Hematopoietic multipotent progenitor cell treated with erythropoietin and hydrocortisone succinate and interleukin-3 and kit ligand, for 17 days (in vitro differentiated cells): ENCODE results near the gene GALNS.

ENCODE experiments used
- DNase-seq: peaks from one replicate; pipeline ENCODE4 v3.0.0-alpha.2; 2015; ENCODE audit warnings: low spot score

The GALNS gene

DNA sequence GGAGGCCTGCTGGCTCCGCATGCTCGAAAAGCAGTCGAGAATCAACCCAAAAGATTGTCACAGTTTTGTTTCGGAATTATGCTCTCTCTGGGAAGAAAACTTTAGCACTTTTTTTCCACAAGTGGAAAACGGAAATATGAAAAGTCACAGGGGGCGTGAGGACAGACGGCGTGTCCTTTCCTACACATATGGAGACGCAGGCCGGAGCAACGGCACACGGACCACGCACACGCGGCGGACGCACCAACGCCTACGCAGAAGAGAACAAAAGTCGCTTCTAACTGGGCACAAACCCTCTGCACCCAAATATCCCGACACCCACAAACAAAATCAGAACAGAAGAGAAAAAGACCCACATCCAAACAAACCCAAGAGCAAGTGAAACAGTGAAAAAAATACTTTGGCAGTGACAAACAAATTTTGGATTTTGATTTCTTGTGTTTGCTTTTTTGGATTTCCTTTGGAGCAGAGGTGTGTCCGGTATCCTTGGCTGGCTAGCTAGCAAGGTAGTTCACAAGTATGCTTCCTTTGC, 19.0 kb upstream of the GALNS start:
- DNase-seq: no peak

DNA sequence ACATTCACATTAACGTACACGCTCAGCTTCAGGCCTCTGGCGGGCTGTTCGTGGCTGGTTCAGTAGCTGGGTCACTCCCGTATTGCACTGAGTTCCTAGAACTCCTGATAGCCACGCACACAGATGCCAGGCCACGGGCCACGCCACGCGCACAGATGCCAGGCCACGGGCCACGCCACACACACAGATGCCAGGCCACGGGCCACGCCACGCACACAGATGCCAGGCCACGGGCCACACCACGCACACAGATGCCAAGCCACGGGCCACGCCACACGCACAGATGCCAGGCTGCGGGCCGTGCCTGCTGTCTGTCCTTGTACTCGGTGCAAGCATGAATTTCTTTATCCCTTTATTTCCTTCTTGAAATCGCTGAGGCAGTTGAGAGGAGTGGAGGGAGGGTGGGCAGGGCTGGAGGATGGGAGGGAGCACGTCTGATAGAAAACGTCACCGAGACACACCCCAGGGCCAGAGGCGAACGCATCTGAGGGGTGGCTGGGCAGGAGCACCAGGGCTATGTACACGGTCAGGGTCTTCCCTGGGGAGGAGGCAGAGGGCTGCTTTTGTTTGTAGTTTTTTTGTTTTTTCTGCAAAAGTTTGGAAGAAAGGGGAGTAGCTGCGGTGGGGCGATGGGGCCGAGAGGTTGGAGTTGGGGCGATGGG, 18.3 kb upstream of the GALNS start:
- DNase-seq: no peak

DNA sequence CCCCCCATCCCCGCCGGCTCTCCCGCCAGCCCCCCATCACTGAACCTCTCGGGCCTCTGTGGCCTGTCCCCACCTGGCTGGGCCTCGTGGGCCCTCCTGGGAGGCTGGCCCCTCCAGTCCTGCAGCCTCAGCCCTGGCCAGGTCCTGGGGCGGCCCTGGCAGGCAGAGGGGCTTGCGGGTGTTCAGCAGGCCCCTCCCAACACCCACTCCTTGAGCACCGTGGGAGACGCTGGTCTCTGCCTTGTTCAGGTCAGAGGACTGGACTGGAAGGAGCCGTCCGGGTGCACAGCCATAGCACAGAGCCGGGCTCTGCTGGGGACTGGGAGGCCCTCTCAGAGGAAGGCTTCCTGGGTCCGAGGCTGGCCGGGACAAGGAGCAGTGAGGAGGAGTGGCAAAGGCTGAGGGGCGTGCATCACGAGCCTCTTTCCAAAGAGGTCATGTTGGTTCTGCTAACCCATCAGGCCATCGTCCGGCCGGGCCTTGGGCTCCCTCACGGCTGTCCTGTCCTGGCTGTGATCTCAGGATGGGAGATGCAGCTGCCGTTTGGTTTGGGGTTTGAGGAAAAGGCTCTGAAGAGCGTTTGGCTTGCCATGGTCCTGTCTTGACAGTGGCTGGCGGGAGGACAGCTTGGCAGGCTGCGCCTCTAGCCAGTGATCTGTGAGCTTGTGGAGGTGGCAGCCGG, 16.0 kb upstream of the GALNS start:
- DNase-seq: no peak

DNA sequence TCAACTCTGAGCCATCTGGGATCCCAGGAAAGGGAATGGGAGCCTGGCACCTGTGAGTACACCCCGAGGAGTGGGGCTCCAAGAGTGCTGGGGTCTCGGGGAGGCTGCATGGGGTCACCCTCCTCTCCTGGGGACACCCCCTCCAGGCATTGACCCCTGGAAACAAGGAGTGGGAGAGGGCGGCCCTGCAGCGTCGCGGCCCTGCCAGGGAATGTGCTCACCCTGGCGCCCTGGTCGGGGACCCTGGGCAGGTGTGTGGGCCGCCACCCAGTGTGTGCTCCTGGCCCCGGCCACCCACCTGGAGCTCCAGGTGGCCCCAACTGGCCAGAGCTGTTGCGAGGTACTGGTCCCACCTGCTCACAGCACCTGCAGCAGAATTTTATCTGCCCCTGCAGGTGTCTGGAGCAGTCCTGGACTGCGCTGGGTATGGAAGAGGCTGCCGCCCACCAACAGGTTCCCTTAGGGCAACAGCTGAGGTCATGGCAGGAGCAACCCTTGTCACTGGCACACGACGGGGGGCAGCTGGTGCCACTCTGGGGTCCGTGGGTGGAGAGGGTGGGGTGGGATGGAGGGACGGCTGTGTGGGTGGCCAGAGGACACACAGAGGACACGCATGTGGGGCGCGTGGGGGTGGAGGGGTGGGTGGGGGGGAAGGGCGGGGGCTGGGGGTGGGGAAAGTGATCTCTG, 15.1 kb upstream of the GALNS start:
- DNase-seq: no peak

DNA sequence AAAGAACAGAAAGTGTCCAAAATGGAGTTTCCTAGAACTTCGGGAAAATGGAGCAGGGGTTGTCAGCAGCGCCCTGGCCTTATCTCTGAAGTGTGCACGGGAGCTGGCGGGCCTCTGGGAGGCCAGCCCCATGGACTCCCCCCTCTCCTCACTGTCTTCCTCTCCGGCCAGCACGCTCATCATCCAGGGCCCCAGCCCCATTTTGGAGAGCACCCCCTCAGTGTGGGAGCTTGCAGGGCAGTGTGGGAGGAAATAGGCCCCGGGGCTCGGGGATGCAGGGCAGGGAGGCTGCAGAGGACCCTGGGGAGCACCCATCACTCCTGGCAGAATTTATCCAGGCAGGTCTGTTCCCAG, 14.6 kb upstream of the GALNS start:
- DNase-seq: no peak

DNA sequence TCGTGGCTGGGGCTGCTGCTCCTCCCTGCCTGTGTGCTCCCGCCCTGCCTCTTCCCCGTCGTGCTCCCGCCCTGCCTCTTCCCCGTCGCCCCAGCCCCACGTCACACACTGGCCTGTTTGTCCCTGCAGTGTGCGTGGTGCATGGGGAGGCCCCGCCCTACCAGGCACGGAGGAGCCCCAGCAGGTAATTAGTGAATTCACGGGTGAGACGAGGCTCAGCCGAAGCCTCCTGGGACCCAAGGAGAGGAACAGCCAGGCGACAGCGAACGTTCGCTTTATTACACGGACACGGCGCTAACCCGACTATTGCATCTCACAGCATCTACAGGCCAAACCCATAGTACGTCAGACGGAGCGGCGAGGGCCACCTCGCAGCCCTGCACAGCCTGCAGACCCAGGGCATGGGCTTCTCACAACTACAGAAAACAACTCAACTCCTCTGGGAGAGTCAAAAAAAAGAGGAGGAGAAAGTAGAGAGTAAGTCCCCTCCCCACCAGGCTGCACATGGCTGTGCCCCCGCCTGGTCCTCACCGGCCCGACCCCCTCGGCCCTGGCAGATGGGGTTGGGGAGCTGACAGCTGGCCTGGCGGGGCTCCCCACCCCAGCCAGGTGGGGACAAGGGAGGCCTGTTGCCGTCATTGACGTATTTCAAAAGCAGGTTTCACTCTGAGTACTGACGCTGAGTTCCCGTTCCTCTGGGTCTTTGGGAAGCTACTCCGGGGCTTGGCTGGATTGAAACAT, 14.0 kb upstream of the GALNS start:
- no peak for DNase-seq

DNA sequence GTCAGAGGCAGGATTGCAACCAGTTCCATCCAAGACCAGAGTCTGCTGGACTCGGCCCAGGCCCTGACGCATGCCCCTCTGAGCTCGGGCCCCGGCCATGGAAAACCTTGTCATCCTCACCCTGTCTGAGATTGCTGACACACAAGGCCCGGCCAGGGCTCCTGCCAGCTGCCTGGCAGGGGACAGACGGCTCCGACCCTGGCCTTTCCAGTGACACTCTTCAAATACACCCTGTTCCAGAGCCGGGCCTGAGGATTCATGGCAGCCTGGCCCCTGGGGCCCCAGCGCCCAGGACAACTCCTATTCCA, 12.9 kb upstream of the GALNS start:
- DNase-seq: no peak

DNA sequence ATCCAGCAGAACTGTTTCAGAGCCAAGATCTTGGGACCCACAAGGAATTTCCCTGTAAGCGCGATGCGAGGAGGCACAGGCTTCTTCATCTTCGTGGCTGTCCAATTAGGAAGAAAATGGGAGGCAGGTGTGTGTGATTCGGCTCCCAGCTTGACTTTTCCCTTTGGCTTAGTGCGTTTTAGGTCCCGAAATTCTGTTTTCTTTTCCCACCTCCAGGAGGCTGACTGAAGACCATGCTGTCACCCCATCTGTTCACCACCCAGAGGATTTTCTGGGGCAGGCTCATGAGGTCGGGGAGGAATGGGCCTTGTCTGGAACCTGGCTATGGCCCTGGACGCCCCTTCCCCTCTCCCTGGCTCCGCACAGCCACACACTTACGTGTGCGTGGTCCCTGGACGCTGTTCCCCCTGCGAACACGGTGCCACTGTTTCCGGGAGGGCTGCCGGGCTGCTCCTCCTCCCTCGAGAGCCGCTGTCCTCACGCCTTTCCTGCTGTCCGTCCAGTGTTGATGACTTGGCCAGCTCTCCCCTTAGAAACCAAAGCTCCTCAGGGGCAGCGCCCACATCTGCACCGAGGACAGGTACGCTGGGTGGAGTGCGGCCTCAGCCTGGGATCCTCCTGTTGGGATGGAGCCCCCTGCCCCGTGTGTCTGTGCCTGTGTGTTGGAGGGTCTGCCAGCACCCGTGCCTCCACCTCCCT, 12.4 kb upstream of the GALNS start:
- no peak for DNase-seq

DNA sequence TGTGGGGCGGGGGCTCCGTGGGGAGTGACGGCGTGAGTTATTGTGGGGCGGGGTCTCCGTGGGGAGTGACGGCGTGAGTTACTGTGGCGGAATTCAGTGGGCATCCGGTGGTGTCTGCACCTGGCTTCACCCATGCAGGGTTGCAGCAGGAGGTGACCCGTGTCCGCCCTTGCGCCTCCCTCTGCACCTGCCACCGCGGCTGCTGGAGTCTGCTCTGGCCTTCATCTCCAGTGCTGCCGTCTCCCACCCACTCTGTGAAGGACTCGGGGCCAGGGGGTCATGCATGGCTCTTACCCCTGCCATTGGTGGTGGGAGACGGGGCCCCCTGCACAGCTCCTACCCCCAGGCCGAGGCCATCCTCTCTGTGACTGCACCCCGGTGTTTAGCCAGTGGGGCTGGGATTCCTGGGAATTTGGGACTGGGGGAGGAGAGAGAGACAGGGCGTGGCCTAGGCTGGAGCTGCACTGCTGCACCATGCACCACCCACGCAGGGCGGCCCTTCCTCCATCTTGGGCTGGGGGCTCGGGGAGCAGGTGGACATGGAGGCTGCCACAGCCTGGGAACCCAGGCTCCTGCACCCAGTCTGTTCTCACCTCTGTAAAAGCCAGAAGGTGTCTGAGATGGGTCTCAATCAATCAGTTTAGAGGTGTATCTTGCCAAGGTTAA, 11.0 kb upstream of the GALNS start:
- DNase-seq: no peak

DNA sequence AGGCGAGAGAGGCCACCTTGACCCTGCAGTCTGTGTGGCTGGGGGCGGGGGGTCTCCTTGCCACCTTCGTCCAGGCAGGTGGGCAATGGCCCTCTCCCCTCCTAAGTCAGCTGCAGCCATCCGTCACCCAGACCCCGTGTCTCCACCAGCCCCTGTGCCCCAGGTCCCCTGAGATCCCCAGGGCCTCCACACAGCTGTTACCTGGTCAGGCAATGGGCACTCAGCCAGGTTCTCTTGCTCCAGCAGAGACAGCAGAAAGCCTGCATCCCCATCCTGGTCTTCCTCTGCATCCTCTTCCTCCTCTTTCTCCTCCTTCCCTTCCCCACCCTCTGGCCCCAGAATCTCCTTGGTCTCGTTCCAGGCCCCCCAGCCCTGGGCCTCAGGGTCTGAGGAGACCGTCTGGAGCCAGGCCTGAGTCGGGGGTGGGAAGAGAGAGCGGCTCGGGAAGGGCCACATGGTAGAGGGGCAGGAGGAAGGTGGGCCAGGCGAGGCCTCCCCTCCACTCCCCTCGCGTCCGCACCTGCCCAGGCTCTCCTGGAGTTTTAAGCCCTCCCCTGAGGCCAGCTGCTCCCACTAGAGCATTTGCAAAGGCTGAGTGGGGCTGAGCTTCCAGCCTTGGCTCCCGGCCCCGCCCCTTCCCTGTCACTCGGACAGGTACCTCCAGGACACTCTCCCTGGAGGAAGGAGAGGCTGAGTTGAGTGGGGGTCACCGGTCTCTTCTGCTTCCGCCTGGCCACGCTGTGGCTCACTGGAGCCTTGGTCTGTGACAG, 9.6 kb upstream of the GALNS start, which contains the start of gene PABPN1L:
TSS of gene PABPN1L (minus strand) at position 510 of the 770 bp plus-strand sequence. CDS start at position 456, 54 bp downstream.
- DNase-seq: no peak

DNA sequence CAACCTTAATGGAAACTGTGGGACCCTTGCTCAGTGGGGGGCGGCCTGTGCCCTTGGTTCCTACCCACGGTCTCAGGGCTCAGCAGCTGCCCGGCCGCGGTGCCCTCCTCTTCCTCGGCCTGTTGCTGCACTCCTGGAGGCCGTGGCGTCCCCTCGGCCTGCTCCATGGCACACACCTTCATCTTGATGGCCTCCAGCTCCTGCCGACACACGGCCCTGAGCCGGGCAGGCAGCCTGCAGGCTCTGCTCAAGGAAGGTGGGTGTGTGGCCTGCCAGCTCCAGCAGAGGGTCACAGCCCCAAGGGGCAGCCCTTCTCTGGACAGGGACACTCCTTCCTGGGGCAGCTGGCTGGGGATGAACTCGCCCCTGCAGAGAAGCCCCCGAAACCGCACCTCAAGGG, 9.0 kb upstream of the GALNS start:
- DNase-seq: no peak

DNA sequence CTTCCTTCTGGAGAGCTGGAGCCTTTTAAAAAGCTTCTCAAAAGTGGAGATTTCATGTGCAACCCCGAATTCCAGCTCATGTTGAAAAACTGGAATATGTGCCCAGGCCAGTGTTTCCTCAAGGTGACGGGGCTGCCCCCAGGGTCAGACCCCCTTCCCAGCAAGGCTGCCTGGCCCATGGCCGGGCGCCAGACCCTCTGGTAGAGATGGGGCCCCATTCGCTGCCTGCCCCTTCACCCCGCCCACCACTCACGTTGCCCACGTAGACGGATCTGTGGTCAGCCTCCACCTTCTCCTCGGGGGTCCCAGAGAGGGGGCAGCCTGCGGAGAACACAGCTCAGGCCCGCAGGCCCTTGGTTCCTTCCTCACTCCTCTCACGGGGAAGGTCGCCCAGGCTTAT, 8.6 kb upstream of the GALNS start:
- DNase-seq: no peak

DNA sequence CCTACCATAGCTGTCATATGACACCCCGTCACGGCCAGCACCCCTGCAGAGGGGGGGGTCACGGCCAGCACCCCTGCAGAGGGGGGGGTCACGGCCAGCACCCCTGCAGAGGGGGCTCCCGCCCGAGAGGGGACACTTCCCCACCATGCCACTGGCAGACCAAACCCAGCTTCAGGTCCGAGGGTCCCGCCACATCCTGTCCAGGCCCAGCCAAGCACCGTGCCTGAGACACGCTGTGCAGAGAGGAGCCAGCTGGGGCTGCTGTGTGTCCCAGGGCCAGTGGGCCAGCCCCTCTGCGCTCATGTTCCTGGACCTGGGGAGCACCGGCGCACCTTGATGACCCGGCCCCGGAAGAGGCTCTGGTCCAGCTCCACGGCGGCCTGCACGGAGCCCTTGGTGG, 7.8 kb upstream of the GALNS start:
- no peak for DNase-seq

DNA sequence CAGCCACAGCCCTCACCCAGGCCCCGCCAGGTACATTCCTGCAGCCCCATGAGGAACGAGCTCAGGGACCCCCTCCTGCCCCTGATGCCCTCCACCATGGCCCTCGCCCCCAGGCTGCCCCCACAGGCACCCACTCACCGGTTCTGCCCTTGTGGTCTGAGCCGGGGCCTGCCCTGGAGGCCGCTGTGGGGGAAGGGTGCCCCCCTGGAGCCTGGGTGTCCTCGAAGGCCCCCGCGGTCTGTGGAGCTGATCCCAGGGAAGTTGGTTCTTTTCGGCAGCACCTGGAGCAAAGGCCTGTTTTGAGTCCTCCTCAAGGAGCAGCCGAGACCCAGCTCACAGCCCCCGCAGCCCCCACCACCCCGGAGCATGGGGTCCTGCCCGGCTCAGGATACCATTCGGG, 7.4 kb upstream of the GALNS start:
- DNase-seq: no peak

DNA sequence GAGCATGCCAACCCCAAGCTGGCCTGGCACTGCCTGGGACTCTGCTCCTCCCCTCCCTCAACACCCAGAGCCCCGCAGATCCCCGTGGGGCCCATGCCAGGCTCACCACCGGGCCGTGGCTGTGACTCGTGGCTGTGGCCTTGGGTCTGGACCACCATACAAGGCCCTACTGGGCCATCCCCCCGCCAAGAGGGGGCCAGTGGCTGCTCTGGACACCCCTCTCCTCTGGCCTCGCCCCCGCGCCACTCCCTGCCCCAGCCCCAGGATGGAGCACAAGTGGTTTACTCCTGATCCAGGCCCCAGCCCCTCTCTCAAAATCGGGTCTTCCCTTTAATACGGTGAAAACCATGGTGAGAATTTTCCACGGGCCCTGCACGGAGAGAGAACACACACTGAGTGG, 6.7 kb upstream of the GALNS start:
- DNase-seq: no peak

DNA sequence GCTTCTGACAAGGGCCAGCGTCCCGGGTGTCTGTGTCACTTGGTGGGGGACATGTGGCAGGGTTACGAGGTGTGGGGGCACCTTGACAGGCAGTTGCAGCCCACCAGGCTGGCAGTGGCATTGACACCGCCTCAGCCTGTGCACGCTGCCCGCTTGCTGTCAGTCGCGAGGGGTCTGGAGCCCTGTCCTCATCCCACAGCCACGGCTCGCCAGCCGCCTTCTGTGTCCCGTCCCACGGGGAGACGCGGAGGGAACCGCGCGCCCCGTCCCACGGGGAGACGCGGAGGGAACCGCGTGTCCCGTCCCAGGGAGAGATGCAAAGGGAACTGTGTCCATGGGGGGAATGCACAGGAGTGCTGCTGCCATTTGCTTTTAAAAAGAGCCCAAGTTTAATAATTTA, 6.2 kb upstream of the GALNS start:
- DNase-seq: no peak

DNA sequence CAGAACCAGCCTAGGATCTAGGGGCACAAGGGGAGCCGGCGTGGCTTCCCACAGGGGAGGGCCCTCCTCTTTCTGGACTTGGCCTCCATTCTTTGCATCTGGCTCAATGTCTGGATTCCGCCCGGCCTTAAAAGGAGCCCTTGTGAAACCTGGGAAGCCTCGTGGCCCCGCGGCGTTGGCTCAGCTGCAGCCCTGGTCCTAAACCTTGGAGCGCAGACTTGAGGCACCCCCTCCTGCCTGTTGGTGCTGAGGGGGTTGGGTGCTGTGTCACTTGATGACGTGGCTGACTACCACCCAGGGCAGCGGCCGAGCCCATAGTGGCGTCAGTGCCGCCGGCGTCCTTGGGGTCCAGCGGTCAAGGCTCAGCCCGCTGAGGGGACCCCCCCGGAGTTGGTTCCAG, 4.6 kb upstream of the GALNS start:
- DNase-seq: no peak

DNA sequence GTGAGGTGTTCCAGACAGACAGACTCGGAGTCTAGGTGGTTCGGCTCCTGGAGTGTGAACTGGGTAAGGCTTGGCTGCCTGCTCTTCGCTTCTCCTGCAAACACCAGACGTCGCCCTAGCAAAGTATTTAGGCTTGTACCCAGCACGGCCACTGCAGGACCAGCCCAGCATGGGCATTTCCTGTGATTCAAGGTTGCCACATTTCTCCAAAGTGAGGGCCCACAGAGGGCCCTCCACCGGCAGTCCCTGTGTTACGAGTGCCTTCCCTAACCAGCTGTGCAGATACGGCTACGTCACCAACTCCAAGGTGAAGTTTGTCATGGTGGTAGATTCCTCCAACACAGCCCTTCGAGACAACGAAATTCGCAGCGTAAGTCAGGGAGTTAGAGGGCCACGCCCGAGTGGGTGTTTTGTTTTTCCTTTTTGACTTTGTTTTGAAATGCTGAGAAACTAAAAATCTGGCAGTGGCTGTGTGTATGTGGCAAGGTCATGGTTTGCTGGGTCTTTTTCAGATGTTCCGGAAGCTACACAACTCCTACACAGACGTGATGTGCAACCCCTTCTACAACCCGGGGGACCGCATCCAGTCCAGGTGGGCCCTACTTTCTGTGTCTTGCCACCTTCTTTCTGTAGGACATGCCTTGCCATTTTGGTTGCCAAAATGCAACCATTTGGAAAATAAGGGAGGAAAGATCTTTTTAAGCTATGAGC, 2.8 kb upstream of the GALNS start:
- DNase-seq: no peak

DNA sequence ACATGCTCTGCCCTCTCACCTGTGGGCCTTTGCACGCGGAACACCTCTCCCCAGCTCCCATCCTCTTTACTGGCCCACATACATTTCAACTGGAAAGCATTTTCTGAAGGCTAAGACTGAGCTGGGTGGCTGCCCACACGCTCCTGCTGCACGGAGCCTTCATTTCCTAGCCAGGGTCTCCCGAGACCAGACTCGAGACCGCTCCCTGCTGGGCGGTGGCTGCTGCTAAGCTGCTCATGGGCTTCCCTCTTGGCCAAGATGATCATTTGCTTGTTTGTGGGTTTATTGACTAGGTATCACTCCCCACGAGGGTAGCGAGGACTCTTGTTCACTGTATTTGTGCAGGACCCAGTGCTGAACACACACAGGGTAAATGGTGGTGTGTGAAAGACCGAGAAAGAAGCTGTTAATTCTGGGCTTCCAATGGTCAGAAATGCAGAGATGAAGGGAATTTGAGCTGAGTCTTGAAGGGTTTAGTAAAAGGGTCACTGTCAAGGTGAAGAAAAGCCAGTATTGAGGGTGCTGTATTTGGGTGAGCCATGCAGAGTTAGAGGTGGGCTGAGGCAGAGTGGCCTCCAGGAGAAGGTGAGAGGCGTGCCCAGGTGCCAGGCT, 1.1 kb upstream of the GALNS start:
- DNase-seq: peak; percentile 72
